ENCODE data around the gene PIP5K1A.

The PIP5K1A gene

GRCh38 chr1:151255381-151255780 is 57.0 kb downstream of the PIP5K1A start:
- peak; percentile 4; the same call in 2 of the 3 replicates for ATAC-seq
- TF ChIP-seq, protein P1, sequence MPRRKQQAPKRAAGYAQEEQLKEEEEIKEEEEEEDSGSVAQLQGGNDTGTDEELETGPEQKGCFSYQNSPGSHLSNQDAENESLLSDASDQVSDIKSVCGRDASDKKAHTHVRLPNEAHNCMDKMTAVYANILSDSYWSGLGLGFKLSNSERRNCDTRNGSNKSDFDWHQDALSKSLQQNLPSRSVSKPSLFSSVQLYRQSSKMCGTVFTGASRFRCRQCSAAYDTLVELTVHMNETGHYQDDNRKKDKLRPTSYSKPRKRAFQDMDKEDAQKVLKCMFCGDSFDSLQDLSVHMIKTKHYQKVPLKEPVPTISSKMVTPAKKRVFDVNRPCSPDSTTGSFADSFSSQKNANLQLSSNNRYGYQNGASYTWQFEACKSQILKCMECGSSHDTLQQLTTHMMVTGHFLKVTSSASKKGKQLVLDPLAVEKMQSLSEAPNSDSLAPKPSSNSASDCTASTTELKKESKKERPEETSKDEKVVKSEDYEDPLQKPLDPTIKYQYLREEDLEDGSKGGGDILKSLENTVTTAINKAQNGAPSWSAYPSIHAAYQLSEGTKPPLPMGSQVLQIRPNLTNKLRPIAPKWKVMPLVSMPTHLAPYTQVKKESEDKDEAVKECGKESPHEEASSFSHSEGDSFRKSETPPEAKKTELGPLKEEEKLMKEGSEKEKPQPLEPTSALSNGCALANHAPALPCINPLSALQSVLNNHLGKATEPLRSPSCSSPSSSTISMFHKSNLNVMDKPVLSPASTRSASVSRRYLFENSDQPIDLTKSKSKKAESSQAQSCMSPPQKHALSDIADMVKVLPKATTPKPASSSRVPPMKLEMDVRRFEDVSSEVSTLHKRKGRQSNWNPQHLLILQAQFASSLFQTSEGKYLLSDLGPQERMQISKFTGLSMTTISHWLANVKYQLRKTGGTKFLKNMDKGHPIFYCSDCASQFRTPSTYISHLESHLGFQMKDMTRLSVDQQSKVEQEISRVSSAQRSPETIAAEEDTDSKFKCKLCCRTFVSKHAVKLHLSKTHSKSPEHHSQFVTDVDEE (CRISPR knock-in tag; IDR thresholded peaks at IDR 0.05), result no peak
- TF ChIP-seq OSR1 (CRISPR knock-in tag; IDR thresholded peaks at IDR 0.05) (no peak), BACH2 (CRISPR knock-in tag; IDR thresholded peaks at IDR 0.05; ENCODE audit: borderline replicate concordance) (no peak), GLIS3 (CRISPR knock-in tag; IDR thresholded peaks at IDR 0.05) (no peak), ZFP3 (CRISPR knock-in tag; IDR thresholded peaks at IDR 0.05) (no peak), ZNF8 (CRISPR knock-in tag; IDR thresholded peaks at IDR 0.05) (no peak), ZNF70 (CRISPR knock-in tag; IDR thresholded peaks at IDR 0.05) (no peak), TCF4 (CRISPR knock-in tag; IDR thresholded peaks at IDR 0.05; ENCODE audit: borderline replicate concordance) (no peak), RARB (CRISPR knock-in tag; IDR thresholded peaks at IDR 0.05) (no peak), CSDC2 (CRISPR knock-in tag; IDR thresholded peaks at IDR 0.05) (no peak), CSRNP3 (CRISPR knock-in tag; IDR thresholded peaks at IDR 0.05) (no peak), PPARA (CRISPR knock-in tag; IDR thresholded peaks at IDR 0.05; ENCODE audit: borderline replicate concordance) (no peak), ZC3H10 (CRISPR knock-in tag; IDR thresholded peaks at IDR 0.05) (no peak), ESRRG (CRISPR knock-in tag; IDR thresholded peaks at IDR 0.05) (no peak), SNAI2 (CRISPR knock-in tag; IDR thresholded peaks at IDR 0.05) (no peak), ARNTL (CRISPR knock-in tag; IDR thresholded peaks at IDR 0.05; ENCODE audit: borderline replicate concordance, low read depth) (no peak), ZNF565 (CRISPR knock-in tag; conservative IDR thresholded peaks at IDR 0.05; ENCODE audit: low read depth) (no peak), ZFP30 (CRISPR knock-in tag; IDR thresholded peaks at IDR 0.05) (no peak)
- TF ChIP-seq, protein P2, sequence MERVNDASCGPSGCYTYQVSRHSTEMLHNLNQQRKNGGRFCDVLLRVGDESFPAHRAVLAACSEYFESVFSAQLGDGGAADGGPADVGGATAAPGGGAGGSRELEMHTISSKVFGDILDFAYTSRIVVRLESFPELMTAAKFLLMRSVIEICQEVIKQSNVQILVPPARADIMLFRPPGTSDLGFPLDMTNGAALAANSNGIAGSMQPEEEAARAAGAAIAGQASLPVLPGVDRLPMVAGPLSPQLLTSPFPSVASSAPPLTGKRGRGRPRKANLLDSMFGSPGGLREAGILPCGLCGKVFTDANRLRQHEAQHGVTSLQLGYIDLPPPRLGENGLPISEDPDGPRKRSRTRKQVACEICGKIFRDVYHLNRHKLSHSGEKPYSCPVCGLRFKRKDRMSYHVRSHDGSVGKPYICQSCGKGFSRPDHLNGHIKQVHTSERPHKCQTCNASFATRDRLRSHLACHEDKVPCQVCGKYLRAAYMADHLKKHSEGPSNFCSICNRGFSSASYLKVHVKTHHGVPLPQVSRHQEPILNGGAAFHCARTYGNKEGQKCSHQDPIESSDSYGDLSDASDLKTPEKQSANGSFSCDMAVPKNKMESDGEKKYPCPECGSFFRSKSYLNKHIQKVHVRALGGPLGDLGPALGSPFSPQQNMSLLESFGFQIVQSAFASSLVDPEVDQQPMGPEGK (CRISPR knock-in tag; IDR thresholded peaks at IDR 0.05; ENCODE audit: borderline replicate concordance), result no peak

- no peak for ATAC-seq
- TF ChIP-seq RARB (CRISPR knock-in tag; IDR thresholded peaks at IDR 0.05) (no peak), PPARA (CRISPR knock-in tag; IDR thresholded peaks at IDR 0.05; ENCODE audit: borderline replicate concordance) (no peak), BACH2 (CRISPR knock-in tag; IDR thresholded peaks at IDR 0.05; ENCODE audit: borderline replicate concordance) (no peak), TCF4 (CRISPR knock-in tag; IDR thresholded peaks at IDR 0.05; ENCODE audit: borderline replicate concordance) (no peak), GLIS3 (CRISPR knock-in tag; IDR thresholded peaks at IDR 0.05) (no peak), SNAI2 (CRISPR knock-in tag; IDR thresholded peaks at IDR 0.05) (no peak), ZNF565 (CRISPR knock-in tag; conservative IDR thresholded peaks at IDR 0.05; ENCODE audit: low read depth) (no peak), ISL1 (CRISPR knock-in tag; IDR thresholded peaks at IDR 0.05) (no peak)
- TF ChIP-seq, protein P3, sequence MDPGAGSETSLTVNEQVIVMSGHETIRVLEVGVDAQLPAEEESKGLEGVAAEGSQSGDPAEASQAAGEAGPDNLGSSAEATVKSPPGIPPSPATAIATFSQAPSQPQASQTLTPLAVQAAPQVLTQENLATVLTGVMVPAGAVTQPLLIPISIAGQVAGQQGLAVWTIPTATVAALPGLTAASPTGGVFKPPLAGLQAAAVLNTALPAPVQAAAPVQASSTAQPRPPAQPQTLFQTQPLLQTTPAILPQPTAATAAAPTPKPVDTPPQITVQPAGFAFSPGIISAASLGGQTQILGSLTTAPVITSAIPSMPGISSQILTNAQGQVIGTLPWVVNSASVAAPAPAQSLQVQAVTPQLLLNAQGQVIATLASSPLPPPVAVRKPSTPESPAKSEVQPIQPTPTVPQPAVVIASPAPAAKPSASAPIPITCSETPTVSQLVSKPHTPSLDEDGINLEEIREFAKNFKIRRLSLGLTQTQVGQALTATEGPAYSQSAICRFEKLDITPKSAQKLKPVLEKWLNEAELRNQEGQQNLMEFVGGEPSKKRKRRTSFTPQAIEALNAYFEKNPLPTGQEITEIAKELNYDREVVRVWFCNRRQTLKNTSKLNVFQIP (CRISPR knock-in tag; IDR thresholded peaks at IDR 0.05; ENCODE audit: borderline replicate concordance, low read depth), result no peak
Measured at GRCh38 chr1:151259351-151259750, 61.0 kb downstream of the PIP5K1A start.

- ATAC-seq, result no peak
- no peak for TF ChIP-seq ZFP3 (CRISPR knock-in tag; IDR thresholded peaks at IDR 0.05)
- TF ChIP-seq PPARA (CRISPR knock-in tag; IDR thresholded peaks at IDR 0.05; ENCODE audit: borderline replicate concordance), result no peak
- no peak for TF ChIP-seq ZNF565 (CRISPR knock-in tag; conservative IDR thresholded peaks at IDR 0.05; ENCODE audit: low read depth)
Measured at GRCh38 chr1:151265446-151266236, 67.3 kb downstream of the PIP5K1A start.
